Mesendoderm (in vitro differentiated cells): ENCODE results near the gene TNS3.
A peak's percentile ranks its signal among the peaks of the same experiment; 100 is the strongest.

Experiments
- DNase-seq: peaks from one replicate; pipeline ENCODE4 v3.0.0; 2013
- H2AK5ac ChIP-seq: 2 replicates; pipeline ENCODE4 v1.6.1; 2013; ENCODE audit warnings: low read length, inconsistent platforms
- H2BK120ac ChIP-seq: 2 replicates; pipeline ENCODE4 v1.6.1; 2013; ENCODE audit warnings: low read depth, mild to moderate bottlenecking, low read length, moderate library complexity, mixed read lengths
- H2BK15ac ChIP-seq: replicated peaks from 2 replicates; pipeline ENCODE4 v1.6.1; 2013; ENCODE audit warnings: low read depth, mild to moderate bottlenecking, moderate library complexity
- H2BK5ac ChIP-seq: 2 replicates; pipeline ENCODE4 v1.6.1; 2013; ENCODE audit warnings: low read length, inconsistent platforms
- H3K18ac ChIP-seq: 2 replicates; pipeline ENCODE4 v1.6.1; 2013; ENCODE audit warnings: mild to moderate bottlenecking, low read length, mixed read lengths
- H3K23ac ChIP-seq: one replicate; pipeline ENCODE4 v1.6.1; 2013; ENCODE audit warnings: low read length
- H3K27ac ChIP-seq: 2 replicates; pipeline ENCODE4 v1.5.1; 2013; ENCODE audit warnings: low read depth, mild to moderate bottlenecking, inconsistent platforms, low read length, moderate library complexity
- H3K27me3 ChIP-seq: 2 replicates; pipeline ENCODE4 v1.6.1; 2013; ENCODE audit warnings: low read length, control low read depth, mild to moderate bottlenecking, inconsistent platforms; ENCODE audit not compliant: insufficient read depth, poor library complexity
- H3K36me3 ChIP-seq: 2 replicates; pipeline ENCODE4 v1.6.1; 2013; ENCODE audit warnings: low read length, inconsistent platforms; ENCODE audit not compliant: control insufficient read depth, insufficient read depth
- H3K4ac ChIP-seq: one replicate; pipeline ENCODE4 v1.6.1; 2013; ENCODE audit warnings: low read depth, mild to moderate bottlenecking, low read length, moderate library complexity
- H3K4me1 ChIP-seq: 2 replicates; pipeline ENCODE4 v1.6.1; 2013; ENCODE audit warnings: low read depth, low read length, inconsistent platforms; ENCODE audit not compliant: control insufficient read depth
- H3K4me2 ChIP-seq: 2 replicates; pipeline ENCODE4 v1.6.1; 2013; ENCODE audit warnings: low read length
- H3K4me3 ChIP-seq: 2 replicates; pipeline ENCODE4 v1.5.1; 2013; ENCODE audit warnings: mild to moderate bottlenecking, low read length
- H3K56ac ChIP-seq: one replicate; pipeline ENCODE4 v1.6.1; 2013; ENCODE audit warnings: low read length
- H3K79me1 ChIP-seq: 2 replicates; pipeline ENCODE4 v1.6.1; 2013; ENCODE audit warnings: low read length, inconsistent platforms
- H3K79me2 ChIP-seq: 2 replicates; pipeline ENCODE4 v1.6.1; 2013; ENCODE audit warnings: mild to moderate bottlenecking, low read length; ENCODE audit not compliant: control insufficient read depth, insufficient read depth
- H3K9ac ChIP-seq: 2 replicates; pipeline ENCODE4 v1.6.1; 2013; ENCODE audit warnings: low read length, inconsistent platforms
- H4K5ac ChIP-seq: one replicate; pipeline ENCODE4 v1.6.1; 2013; ENCODE audit warnings: low read length
- H4K8ac ChIP-seq: one replicate; pipeline ENCODE4 v1.6.1; 2013; ENCODE audit warnings: low read depth, mild to moderate bottlenecking, control low read depth, low read length, moderate library complexity
- WGBS: extraction: QIAGEN DNeasy Blood & Tissue Kit; methylation state at CpG from one replicate; pipeline ENCODE4 v1.1.7; 2013; ENCODE audit warnings: low lambda C conversion rate, missing lambda C conversion rate; ENCODE audit not compliant: insufficient coverage; ENCODE audit errors: extremely low coverage; 5-methylcytosine and 5-hydroxymethylcytosine counted together

The TNS3 gene

DNA sequence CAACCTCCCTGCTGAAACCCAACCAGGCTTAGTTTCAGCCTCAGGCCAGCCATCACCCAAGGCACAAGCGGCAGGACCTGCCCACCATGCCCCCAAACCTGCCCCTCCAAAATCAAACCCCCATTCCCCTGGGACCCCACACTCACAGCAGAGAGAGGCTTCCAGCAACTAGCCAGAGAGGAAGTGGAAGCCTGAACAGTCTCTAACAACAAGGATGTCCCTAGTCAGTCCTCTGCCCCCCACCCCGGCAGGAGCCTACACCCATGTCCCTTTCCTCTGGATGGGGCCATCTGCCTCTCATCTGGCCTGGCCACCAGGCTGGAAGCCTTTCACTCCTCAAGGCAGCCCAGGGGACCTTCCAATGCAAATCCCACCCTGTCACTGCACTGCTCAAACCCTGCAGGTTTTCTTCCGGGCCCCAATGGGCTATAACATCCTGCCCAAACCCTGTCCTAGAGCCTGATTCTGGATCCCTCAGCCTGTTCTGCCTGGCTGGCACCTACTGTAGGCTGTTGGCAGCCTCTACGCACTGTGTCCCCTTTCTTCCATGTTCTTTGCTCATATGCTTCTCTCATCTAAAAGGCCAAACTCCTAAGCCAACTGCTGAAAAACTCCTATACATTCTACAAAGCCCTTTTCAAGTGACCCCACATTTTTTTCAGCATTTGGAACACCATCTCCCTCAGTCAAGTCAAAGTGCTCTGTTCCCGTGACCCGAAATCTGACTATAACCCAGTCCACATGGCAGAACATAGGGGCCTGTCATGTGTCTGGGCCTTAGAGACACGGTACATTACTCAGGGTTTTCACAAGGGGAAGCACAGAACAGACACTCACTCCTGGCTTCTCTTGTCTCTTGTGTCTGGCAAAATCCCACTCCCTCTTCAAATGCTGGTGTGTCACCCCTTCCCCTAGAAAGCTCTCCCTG, 253.3 kb downstream of the TNS3 start:
- Histone ChIP-seq H2BK120ac (no peak overlapping the region), H3K56ac (peak overlapping the region; percentile 85), H4K5ac (peak overlapping the region; percentile 8), H2BK5ac (peak overlapping the region; percentile 61), H3K23ac (peak overlapping the region; percentile 29), H3K18ac (peak overlapping the region; percentile 79), H3K79me2 (no peaks in the 10 kb centered on the region), H2BK15ac (no peak overlapping the region), H4K8ac (no peak overlapping the region), H3K4me3 (no peak overlapping the region), H3K4ac (peak overlapping the region; percentile 66), H3K4me2 (peak overlapping the region; percentile 28), H3K79me1 (no peaks in the 10 kb centered on the region), H3K9ac (peak overlapping the region; percentile 62), H3K4me1 (peaks cover 12% of the 10 kb centered on the region), H2AK5ac (peak overlapping the region; percentile 20), H3K36me3 (no peaks in the 10 kb centered on the region), H3K27ac (peak overlapping the region; percentile 81), H3K27me3 (no peaks in the 10 kb centered on the region)
- peak; percentile 10 for DNase-seq
- no CpG with 5 or more reads among the region's 7 CpGs for WGBS

- Histone ChIP-seq H3K27me3 (no peaks in the 10 kb centered on the region), H3K27ac (peak overlapping the region; percentile 81), H3K4me1 (peaks cover 12% of the 10 kb centered on the region), H4K8ac (no peak overlapping the region), H2BK15ac (no peak overlapping the region), H4K5ac (peak overlapping the region; percentile 8), H2BK120ac (no peak overlapping the region), H3K23ac (no peak overlapping the region), H3K4me3 (peak overlapping the region; percentile 38), H3K9ac (peak overlapping the region; percentile 62), H2BK5ac (peak overlapping the region; percentile 91), H3K56ac (peak overlapping the region; percentile 85), H3K36me3 (no peaks in the 10 kb centered on the region), H3K18ac (peak overlapping the region; percentile 79), H3K4ac (peak overlapping the region; percentile 66), H3K79me1 (no peaks in the 10 kb centered on the region), H3K79me2 (no peaks in the 10 kb centered on the region), H3K4me2 (peak overlapping the region; percentile 78), H2AK5ac (no peak overlapping the region)
- WGBS: no CpG with 5 or more reads among the region's 24 CpGs
- peak; percentile 95 for DNase-seq
These were observed 254.1 kb downstream of the TNS3 start for GRCh38 chr7:47327698-47328391.

- no CpG with 5 or more reads among the region's 7 CpGs for WGBS
- Histone ChIP-seq H3K9ac (peak overlapping the region; percentile 45), H3K23ac (no peak overlapping the region)
These were observed 254.6 kb downstream of the TNS3 start for GRCh38 chr7:47327346-47327697.

GRCh38 chr7:47326808-47327207, 255.1 kb downstream of the TNS3 start:
- Histone ChIP-seq H3K23ac (no peak overlapping the region), H3K4me3 (no peak overlapping the region), H3K36me3 (no peaks in the 10 kb centered on the region), H3K4me2 (no peak overlapping the region), H3K27me3 (no peaks in the 10 kb centered on the region), H3K27ac (peak overlapping the region; percentile 12), H3K56ac (no peak overlapping the region), H2BK5ac (no peak overlapping the region), H4K8ac (no peak overlapping the region), H3K79me1 (no peaks in the 10 kb centered on the region), H2BK15ac (no peak overlapping the region), H3K4me1 (peaks cover 9% of the 10 kb centered on the region), H2BK120ac (no peak overlapping the region), H4K5ac (no peak overlapping the region), H3K79me2 (no peaks in the 10 kb centered on the region), H3K9ac (peak overlapping the region; percentile 15), H2AK5ac (no peak overlapping the region), H3K4ac (no peak overlapping the region), H3K18ac (no peak overlapping the region)
- no peak for DNase-seq
- no CpG with 5 or more reads among the region's 8 CpGs for WGBS

More at GRCh38 chr7:47327346-47327697, 254.6 kb downstream of the TNS3 start:
- H2BK5ac ChIP-seq: no peak overlapping the region
- peak overlapping the region; percentile 15 for H2BK120ac ChIP-seq
- H3K79me2 ChIP-seq: no peaks in the 10 kb centered on the region
- no peaks in the 10 kb centered on the region for H3K36me3 ChIP-seq
- no peak overlapping the region for H2AK5ac ChIP-seq
- H3K56ac ChIP-seq: peak overlapping the region; percentile 85
- no peak overlapping the region for H3K4ac ChIP-seq
- no peak overlapping the region for H4K8ac ChIP-seq
- peak overlapping the region; percentile 24 for H3K4me2 ChIP-seq
- DNase-seq: no peak
- no peak overlapping the region for H4K5ac ChIP-seq
- H3K4me3 ChIP-seq: no peak overlapping the region
- H3K79me1 ChIP-seq: no peaks in the 10 kb centered on the region
- H3K4me1 ChIP-seq: peaks cover 12% of the 10 kb centered on the region
- no peak overlapping the region for H2BK15ac ChIP-seq
- H3K18ac ChIP-seq: peak overlapping the region; percentile 43
- peak overlapping the region; percentile 81 for H3K27ac ChIP-seq
- no peaks in the 10 kb centered on the region for H3K27me3 ChIP-seq

GRCh38 chr7:47326220-47326619, 255.7 kb downstream of the TNS3 start:
- H3K36me3 ChIP-seq: no peaks in the 10 kb centered on the region
- H3K56ac ChIP-seq: no peak overlapping the region
- H3K18ac ChIP-seq: no peak overlapping the region
- no peak overlapping the region for H4K5ac ChIP-seq
- H3K79me1 ChIP-seq: no peaks in the 10 kb centered on the region
- no peak overlapping the region for H2BK120ac ChIP-seq
- H2BK15ac ChIP-seq: no peak overlapping the region
- no peak overlapping the region for H3K9ac ChIP-seq
- no peaks in the 10 kb centered on the region for H3K79me2 ChIP-seq
- H3K4me3 ChIP-seq: no peak overlapping the region
- H3K27me3 ChIP-seq: no peaks in the 10 kb centered on the region
- DNase-seq: peak; percentile 73
- no peak overlapping the region for H4K8ac ChIP-seq
- H2AK5ac ChIP-seq: no peak overlapping the region
- WGBS: no CpG with 5 or more reads among the region's 2 CpGs
- no peak overlapping the region for H3K4me2 ChIP-seq
- no peak overlapping the region for H3K4ac ChIP-seq
- H3K23ac ChIP-seq: no peak overlapping the region
- H2BK5ac ChIP-seq: no peak overlapping the region
- no peak overlapping the region for H3K27ac ChIP-seq
- H3K4me1 ChIP-seq: peaks cover 9% of the 10 kb centered on the region
